GM18519 (cell line): Measurements from ENCODE around the gene PEX5.

ENCODE experiments used
- ATAC-seq: cut with Tn5 transposase; IDR thresholded peaks from one replicate; pipeline ENCODE4 v1.9.1; 2021; ENCODE audit warnings: mild to moderate bottlenecking, moderate library complexity; ENCODE audit not compliant: unreplicated experiment, low FRiP score

PEX5 gene

DNA sequence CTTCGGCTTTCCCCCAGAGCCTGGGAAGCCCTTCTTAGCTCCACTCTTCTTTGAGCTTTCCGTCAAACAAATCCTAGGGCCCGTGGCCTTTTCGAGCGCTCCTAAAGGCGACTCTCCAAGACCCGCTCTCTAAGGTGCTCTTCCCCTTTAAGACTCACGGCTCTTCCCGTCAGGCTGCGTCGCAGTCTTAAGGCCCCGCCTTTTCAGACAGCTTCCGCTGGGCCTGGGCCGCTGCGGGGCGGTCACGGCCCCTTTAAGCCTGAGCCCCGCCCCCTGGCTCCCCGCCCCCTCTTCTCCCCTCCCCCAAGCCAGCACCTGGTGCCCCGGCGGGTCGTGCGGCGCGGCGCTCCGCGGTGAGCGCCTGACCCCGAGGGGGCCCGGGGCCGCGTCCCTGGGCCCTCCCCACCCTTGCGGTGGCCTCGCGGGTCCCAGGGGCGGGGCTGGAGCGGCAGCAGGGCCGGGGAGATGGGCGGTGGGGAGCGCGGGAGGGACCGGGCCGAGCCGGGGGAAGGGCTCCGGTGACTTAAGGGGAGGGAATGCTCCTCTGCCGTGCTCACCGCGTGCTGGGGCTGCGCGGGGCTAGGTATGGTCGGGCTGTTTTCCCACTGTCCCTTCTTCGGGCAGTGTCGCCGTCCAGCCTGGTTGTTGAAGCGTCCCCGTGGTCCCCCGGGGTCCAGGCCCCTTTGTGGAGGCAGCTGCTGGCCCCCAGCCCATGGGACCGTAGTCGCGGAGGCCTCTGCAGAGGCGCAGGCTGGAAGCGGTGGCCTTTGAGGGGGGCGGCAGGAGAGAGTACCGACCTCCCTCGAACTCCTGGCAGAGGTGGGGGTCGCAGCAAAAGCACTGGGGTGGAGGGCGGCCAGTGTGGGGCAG lies at the start of gene PEX5:
PEX5 (plus strand) TSS at position 289 of the 870 bp plus-strand sequence. CDS start 692 bp downstream, outside the sequence.
- peak; percentile 90 for ATAC-seq

DNA sequence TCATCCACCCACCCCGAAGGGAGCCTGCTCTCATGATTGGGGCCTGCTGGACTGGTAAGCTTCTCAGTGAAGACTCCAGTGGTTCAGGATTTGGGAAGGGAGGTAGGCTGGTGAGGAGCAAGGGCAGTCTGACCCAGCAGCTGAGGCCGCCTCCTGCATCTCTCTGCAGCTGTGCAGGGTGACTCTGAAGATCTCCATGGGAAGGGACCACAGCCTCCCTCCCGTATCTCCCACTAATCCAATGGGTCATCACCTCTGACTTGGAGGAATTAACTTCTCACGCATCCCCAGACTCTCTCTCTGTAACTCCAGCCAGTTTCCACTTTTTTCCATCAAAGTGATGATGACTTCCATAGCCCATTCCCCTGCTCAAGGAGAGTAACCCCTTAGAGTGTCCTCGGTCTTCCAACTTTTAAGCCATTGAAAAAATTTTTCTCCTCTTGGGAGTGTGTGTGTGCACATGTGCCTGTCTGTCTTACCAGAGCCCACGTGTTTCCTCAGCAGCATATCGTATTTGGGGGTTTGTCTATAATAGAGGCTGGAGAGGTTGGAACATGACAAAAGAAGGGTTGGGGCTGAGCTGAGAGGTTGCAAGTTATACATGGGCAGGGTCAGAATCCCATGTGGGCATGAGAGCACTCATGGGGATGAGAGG lies 48.0 kb upstream of the PEX5 start:
- no peak for ATAC-seq

DNA sequence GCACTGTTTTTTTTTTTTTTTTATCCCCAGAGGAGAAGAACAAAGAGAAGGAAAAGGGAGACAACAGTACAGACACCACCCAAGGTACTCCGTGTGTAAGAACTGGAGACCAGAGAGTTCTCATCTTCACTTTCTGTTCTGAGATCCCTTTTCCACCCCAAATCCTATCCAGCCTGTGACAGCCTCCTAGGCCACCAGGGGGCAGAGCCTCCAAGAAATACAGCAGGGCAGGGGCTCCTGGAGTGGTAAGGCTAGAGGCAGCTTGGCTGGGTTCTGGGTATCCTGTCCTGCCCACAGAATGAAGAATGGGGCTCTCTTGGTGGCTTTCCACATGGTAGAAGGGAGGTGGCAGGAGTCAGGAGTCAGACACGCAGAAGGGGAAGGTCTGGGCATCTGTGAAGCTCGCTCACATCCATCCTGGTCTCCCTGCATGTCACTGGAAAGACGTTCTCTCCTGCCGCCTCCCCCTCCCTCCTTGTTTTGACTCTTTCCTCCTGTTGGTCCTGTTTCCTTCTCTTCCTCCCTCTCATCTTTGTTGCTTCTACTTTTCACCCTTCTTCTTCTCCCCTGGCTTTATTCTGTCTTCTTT lies 47.3 kb upstream of the PEX5 start:
- ATAC-seq = no peak

GRCh38 chr12:7142809-7143465 lies 46.5 kb upstream of the PEX5 start:
- ATAC-seq = no peak

DNA sequence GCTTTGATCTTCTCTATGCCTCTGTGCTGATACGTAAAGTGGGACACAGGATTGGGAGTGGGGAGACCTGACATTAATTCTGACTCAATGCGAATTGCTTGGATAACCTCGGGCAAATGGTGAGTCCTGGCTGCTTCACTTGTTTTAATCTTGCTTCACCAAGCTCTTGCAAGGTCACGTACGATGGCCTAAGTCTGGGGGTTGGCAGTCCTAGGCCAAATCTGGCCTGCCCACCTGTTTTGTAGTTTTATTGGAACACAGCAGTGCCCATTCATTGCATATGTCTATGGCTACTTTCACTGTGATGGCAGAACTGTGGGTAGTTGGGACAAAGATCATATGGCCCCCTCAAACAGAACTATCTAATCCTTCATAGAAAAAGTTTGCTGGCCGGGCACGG lies 45.9 kb upstream of the PEX5 start:
- ATAC-seq = no peak

- ATAC-seq = no peak
Observed at GRCh38 chr12:7144414-7145120, 44.9 kb upstream of the PEX5 start.

DNA sequence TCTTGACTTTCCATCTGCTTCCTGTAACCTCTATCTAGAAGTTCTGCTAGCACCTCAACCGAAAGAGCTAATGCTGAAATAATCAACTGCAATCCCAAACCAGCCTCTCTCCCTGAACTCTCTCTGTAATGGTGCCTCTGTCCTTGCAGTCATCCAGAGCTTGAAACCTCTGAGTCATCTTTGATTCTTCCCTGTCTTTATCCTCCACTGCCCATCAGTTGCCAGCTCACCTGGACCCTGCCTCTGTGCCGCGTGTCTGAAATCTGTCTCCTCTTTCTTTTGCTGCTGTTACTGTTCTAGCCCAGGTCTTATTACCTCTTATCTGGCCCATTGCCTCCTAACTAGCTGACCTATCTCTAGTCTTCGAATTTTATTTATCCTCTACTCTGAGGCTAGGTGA lies 43.8 kb upstream of the PEX5 start:
- no peak for ATAC-seq

GRCh38 chr12:7146228-7146627 lies 43.3 kb upstream of the PEX5 start:
- ATAC-seq = no peak

GRCh38 chr12:7146906-7147305 lies 42.6 kb upstream of the PEX5 start:
- ATAC-seq = no peak

- no peak for ATAC-seq
Observed at GRCh38 chr12:7150356-7150755, 39.1 kb upstream of the PEX5 start.

DNA sequence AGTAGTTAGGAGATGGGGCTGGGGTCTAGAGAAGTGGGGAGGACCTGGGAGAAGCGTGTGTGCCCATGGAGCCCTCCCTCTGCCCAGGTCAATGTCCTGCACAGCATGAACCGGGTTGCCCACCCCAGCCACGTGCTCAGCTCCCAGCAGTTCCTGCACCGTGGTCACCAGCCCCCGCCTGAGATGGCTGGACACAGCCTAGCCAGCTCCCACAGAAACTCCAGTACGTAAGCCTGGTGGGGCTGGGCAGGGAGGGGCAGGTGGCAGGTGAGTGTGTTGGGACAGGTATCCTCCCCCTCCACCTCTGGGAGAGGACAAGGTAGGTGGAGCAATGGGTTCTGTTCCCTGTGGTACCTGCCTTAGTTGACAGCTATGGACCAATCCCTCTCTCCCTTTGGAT lies 38.6 kb upstream of the PEX5 start:
- no peak for ATAC-seq

DNA sequence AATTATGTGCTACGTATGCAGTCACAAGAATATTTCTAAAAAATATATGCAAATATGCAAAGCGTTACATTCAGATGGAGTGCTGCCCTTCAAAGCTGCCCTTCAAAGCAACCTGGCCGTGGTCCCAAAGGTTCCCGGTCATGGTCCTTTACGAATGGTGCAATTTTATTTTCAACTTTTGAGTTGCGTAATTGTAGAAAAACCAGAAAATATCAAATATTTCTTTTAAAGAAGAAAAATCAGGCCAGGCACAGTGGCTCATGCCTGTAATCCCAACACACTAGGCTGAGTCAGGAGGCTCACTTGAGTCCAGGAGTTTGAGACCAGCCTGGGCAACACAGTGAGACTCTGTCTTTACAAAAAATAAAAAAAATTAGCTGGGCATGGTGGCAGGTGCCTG lies 38.0 kb upstream of the PEX5 start:
- ATAC-seq = no peak

DNA sequence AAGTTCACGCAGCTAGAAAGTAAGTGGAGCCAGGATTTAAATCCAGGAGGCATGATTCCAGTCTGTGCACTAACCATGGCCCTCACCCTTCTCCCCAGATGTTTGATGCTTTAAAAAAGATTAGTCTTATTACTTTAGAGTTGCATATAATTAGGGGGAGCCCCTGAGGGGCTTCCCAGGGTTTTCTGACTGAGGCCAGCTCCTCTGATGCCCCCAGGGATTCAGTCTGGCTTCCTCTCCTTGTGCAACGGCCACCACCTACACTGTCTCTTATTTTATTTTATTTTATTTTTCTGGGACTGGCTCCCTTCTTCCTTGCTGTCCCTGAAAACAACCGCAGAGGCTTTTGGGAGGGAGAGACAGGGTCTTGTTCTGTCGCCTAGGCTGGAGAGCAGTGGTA lies 36.7 kb upstream of the PEX5 start:
- no peak for ATAC-seq

DNA sequence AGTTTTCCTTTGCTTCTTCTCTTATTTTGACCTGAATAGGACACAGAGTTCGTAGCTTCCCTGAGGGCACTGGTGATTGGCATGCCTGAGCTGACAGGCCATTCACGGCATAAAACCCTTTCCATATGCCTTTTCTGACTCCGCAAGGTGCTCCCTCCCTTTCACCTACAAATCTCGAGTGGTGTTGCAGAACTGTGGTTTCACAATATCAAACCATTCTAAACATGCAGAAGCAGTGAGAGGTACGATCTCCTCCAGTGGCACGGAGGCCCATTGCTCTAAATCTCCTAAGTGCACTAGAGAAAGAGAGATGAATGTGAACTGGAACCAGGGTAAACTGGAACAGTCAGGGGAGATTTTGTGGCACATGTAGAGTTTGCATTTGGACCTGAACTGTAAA lies 35.4 kb upstream of the PEX5 start:
- ATAC-seq = no peak

DNA sequence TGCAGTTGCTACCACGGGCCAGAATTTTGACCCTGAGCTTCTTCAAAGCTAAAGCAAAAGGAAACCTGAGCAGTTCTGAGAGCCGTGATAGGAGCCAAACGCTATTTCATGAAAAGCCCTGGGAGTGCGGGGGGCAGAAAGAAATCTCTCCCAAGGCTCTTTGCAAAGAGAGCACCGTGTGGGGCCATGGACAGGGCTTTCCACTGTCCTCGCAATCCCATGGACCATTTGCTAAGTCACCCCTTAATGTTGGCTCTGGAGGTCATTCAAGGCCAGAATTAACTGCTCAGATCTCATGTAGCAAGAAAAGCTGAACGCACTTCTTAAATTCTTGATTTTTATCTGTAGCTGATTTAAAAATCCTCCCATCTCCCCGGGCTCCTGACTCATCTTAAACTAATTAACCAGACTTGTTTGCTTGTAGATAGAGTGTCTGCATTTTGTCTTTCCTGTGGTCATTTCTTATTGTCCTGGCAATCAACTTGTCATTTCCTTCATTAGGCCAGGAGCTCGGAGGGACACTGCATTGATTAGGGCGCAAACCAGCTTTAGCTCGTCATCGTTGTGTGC lies 34.5 kb upstream of the PEX5 start:
- no peak for ATAC-seq

DNA sequence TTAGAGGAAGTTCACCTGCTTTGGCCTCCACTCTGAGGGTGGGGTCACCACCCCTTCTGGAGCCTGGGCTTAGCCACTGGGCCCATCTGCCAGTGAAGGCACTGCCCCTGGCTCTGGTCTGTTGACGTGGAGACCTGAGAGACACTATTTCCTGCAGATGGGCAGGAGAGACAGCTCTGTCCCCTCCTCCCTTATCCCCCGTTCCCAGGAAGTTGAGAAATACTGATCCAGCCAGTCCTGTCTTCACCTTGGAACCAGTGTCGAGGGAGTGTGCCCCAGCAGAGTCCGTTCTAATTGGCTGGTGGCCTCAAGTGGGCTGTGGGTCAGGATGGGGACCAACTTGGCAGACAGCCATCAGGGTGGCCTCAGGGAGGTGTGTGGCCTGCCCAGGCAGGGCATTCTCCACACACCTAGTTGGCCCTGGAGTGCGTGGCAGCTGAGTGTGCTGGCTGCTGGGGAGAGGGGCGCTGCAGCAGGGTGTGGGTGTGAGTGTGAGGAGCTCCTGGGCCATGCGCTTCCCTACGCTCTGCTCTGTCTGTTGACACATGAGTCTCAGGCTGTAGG lies 33.9 kb upstream of the PEX5 start:
- no peak for ATAC-seq

DNA sequence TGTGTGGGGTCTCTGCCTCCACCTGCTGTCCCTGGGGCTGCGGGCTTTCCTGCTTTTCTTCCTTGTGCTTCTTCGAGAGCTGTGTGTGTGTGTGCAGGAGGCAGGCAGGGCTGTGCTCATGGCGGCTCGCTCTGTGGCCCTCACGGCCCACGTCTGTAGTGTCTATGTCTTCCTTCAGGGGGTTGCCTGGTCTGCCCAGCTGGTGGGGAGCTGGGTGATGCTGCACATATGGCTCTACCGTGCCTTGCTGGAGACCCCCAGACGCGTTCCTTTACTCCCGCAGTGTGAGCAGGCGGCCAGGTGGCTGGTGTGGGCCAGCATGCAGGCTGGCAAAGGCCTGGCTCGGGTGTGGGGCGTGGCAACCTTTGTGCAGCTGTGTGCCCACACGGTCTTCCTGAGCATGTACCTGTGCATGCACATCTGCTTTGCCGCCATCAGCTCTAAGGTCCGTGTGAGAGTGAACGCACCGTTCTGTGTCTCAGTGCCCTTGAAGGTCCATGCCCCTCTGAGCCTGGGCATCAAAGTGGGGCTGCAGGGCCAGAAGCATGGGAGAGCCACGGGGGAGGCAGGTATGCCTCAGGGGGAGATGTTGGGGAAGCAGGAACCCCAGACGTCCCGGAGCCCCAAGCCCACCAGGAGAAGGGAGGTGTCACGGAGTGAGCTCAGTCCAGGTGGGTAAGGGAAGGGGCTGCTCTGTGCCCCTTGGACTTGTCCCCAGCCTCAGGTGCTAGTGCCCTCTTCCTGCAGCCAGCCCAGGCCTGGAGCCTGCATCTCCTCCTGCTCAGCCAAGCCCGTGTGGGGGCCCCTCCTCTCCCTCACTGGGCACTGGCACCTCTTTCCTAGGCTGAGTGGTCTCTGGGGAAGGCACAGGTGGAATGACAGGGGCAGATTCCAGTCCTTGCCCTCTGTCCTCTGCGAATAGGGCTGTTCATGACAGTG lies 33.0 kb upstream of the PEX5 start:
- no peak for ATAC-seq

DNA sequence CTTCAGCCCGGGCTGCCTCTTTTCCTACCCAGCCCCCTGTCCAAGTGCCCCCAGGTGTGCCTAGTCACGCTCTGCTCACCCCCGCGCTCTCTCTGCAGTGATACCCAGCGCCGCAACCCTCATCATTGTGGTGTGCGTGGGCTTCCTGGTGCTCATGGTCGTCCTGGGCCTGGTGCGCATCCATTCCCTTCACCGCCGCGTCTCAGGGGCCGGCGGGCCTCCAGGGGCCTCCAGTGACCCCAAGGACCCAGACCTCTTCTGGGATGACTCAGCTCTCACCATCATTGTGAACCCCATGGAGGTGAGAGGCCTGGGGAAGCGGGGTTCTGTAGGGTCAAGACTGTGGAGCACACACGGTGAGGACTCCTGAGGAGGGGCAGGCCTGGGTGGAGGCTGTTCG lies 32.1 kb upstream of the PEX5 start:
- no peak for ATAC-seq
